Activated CD4-positive, alpha-beta memory T cell treated with anti-CD3 and anti-CD28 coated beads, Interleukin-2, amount 10 ng/mL, durations not matched to agents 7 days and 5 days (primary cell): ENCODE data around the gene DCT. TPM values are rescaled to one million over a fixed set of nuclear protein-coding genes. Genes with fewer than 3 reads are reported as not detected.
"Not testable (repeated sequence)": the region's sequence is repeated elsewhere in the genome, so short reads cannot be mapped to it uniquely, and the experiment has no call there.

Experiments used
- CTCF ChIA-PET: fragments of 350-600 bp; sonication (Branson Sonifier 250); formaldehyde crosslinking; loops from one replicate; lab custom pipeline; 2021; ENCODE audit warnings: antibody characterized with exemption, inconsistent platforms; lab: Charles Lee
- POLR2A ChIA-PET: fragments of 350-600 bp; sonication (Branson Sonifier 250); formaldehyde crosslinking; loops from one replicate; lab custom pipeline; 2021; ENCODE audit warnings: antibody characterized with exemption; lab: Charles Lee
- DNase-seq: peaks from one replicate; pipeline ENCODE4 v3.0.0-alpha.2; 2020
- H3K27ac Mint-ChIP-seq: one replicate; pipeline ENCODE4 v1.8.0; 2021; ENCODE audit warnings: mild to moderate bottlenecking, mixed read lengths
- H3K27me3 Mint-ChIP-seq: one replicate; pipeline ENCODE4 v1.8.0; 2021; ENCODE audit warnings: mixed read lengths
- H3K36me3 Mint-ChIP-seq: one replicate; pipeline ENCODE4 v1.8.0; 2021; ENCODE audit warnings: low read depth, mixed read lengths
- H3K4me1 Mint-ChIP-seq: one replicate; pipeline ENCODE4 v1.8.0; 2021; ENCODE audit warnings: mixed read lengths
- H3K4me3 Mint-ChIP-seq: one replicate; pipeline ENCODE4 v1.8.0; 2021; ENCODE audit warnings: mild to moderate bottlenecking, mixed read lengths
- H3K9me3 Mint-ChIP-seq: one replicate; pipeline ENCODE4 v1.8.0; 2021; ENCODE audit warnings: mixed read lengths
- total RNA-seq, 2 experiments: library from RNA; stranded (reverse); gene quantifications; one replicate each; pipeline ENCODE4 v1.2.3, GENCODE V29; 2021

Gene DCT
- total RNA-seq = under 1 TPM in 1 of 2 experiments, not detected in 1; 0.10 TPM

- H3K27ac Mint-ChIP-seq = no peak within 1 kb of the TSS
- H3K36me3 Mint-ChIP-seq = no peaks in the 10 kb centered on the region
- DNase-seq = no peak
- no peaks in the 10 kb centered on the region for H3K9me3 Mint-ChIP-seq
- ChIA-PET CTCF (no interaction called here), POLR2A (no interaction called here)
- peaks cover 2% of the 10 kb centered on the region for H3K4me1 Mint-ChIP-seq
- H3K4me3 Mint-ChIP-seq = no peak within 1 kb of the TSS
- no peaks in the 10 kb centered on the region for H3K27me3 Mint-ChIP-seq
Measured at GRCh38 chr13:94479616-94480015, at the start of gene DCT. Gene DCT (minus strand): TSS chr13:94479682. CDS start chr13:94479255, 427 bp downstream.

- H3K4me1 Mint-ChIP-seq, H3K9me3 Mint-ChIP-seq, CTCF ChIA-PET, H3K27ac Mint-ChIP-seq, H3K36me3 Mint-ChIP-seq, H3K4me3 Mint-ChIP-seq, H3K27me3 Mint-ChIP-seq, POLR2A ChIA-PET, DNase-seq: not testable (repeated sequence)
Measured at GRCh38 chr13:94526956-94527355, 47.5 kb upstream of the DCT start.

- no peaks in the 10 kb centered on the region for H3K36me3 Mint-ChIP-seq
- no peaks in the 10 kb centered on the region for H3K4me1 Mint-ChIP-seq
- H3K27me3 Mint-ChIP-seq = peaks cover 7% of the 10 kb centered on the region
- ChIA-PET POLR2A (no interaction called here), CTCF (no interaction called here)
- no peak overlapping the region for H3K4me3 Mint-ChIP-seq
- H3K9me3 Mint-ChIP-seq = no peaks in the 10 kb centered on the region
- DNase-seq = no peak
- H3K27ac Mint-ChIP-seq = no peak overlapping the region
Measured at GRCh38 chr13:94525781-94526180, 46.3 kb upstream of the DCT start.

GRCh38 chr13:94524407-94524806, 44.9 kb upstream of the DCT start:
- H3K9me3 Mint-ChIP-seq = no peaks in the 10 kb centered on the region
- ChIA-PET POLR2A (no interaction called here), CTCF (no interaction called here)
- H3K4me1 Mint-ChIP-seq = no peaks in the 10 kb centered on the region
- no peak for DNase-seq
- H3K4me3 Mint-ChIP-seq = no peak overlapping the region
- peaks cover 3% of the 10 kb centered on the region for H3K27me3 Mint-ChIP-seq
- no peaks in the 10 kb centered on the region for H3K36me3 Mint-ChIP-seq
- no peak overlapping the region for H3K27ac Mint-ChIP-seq

- DNase-seq = no peak
- Mint-ChIP-seq H3K27ac (no peak overlapping the region), H3K27me3 (peaks cover 8% of the 10 kb centered on the region), H3K36me3 (no peaks in the 10 kb centered on the region), H3K4me1 (no peaks in the 10 kb centered on the region), H3K4me3 (no peak overlapping the region), H3K9me3 (no peaks in the 10 kb centered on the region)
- ChIA-PET POLR2A (no interaction called here), CTCF (no interaction called here)
Measured at GRCh38 chr13:94520001-94520400, 40.5 kb upstream of the DCT start.

GRCh38 chr13:94516456-94516855, 37.0 kb upstream of the DCT start:
- POLR2A ChIA-PET = no interaction called here
- Mint-ChIP-seq H3K36me3 (no peaks in the 10 kb centered on the region), H3K4me1 (no peaks in the 10 kb centered on the region), H3K9me3 (no peaks in the 10 kb centered on the region), H3K4me3 (no peak overlapping the region), H3K27me3 (peaks cover 8% of the 10 kb centered on the region), H3K27ac (no peak overlapping the region)
- DNase-seq = no peak
- CTCF ChIA-PET = interaction anchor here (0.5 kb wide), 1 partner anchor 61 kb away, joined by 3 read pairs; no protein-coding TSS in a partner anchor

GRCh38 chr13:94515911-94516310, 36.4 kb upstream of the DCT start:
- Mint-ChIP-seq H3K4me3 (no peak overlapping the region), H3K4me1 (no peaks in the 10 kb centered on the region), H3K27ac (no peak overlapping the region), H3K36me3 (no peaks in the 10 kb centered on the region), H3K27me3 (peaks cover 8% of the 10 kb centered on the region), H3K9me3 (no peaks in the 10 kb centered on the region)
- ChIA-PET POLR2A (no interaction called here), CTCF (interaction anchor here (0.6 kb wide), 1 partner anchor 625 kb away, joined by 3 read pairs; no protein-coding TSS in a partner anchor)
- no peak for DNase-seq

GRCh38 chr13:94515374-94515773, 35.9 kb upstream of the DCT start:
- no peaks in the 10 kb centered on the region for H3K4me1 Mint-ChIP-seq
- no peak for DNase-seq
- H3K27ac Mint-ChIP-seq = no peak overlapping the region
- H3K4me3 Mint-ChIP-seq = no peak overlapping the region
- H3K9me3 Mint-ChIP-seq = no peaks in the 10 kb centered on the region
- peaks cover 8% of the 10 kb centered on the region for H3K27me3 Mint-ChIP-seq
- no peaks in the 10 kb centered on the region for H3K36me3 Mint-ChIP-seq
- ChIA-PET CTCF (no interaction called here), POLR2A (no interaction called here)

GRCh38 chr13:94513026-94513425, 33.5 kb upstream of the DCT start:
- Mint-ChIP-seq H3K36me3 (no peaks in the 10 kb centered on the region), H3K27ac (no peak overlapping the region), H3K27me3 (peaks cover 4% of the 10 kb centered on the region), H3K4me1 (no peaks in the 10 kb centered on the region), H3K4me3 (no peak overlapping the region), H3K9me3 (no peaks in the 10 kb centered on the region)
- CTCF ChIA-PET = no interaction called here
- POLR2A ChIA-PET = no interaction called here
- DNase-seq = no peak

GRCh38 chr13:94505730-94506129, 26.2 kb upstream of the DCT start:
- H3K4me1 Mint-ChIP-seq = no peaks in the 10 kb centered on the region
- CTCF ChIA-PET = no interaction called here
- POLR2A ChIA-PET = no interaction called here

GRCh38 chr13:94503851-94504250, 24.4 kb upstream of the DCT start:
- no peaks in the 10 kb centered on the region for H3K9me3 Mint-ChIP-seq
- H3K27me3 Mint-ChIP-seq = peaks cover 1% of the 10 kb centered on the region
- ChIA-PET CTCF (no interaction called here), POLR2A (no interaction called here)
- no peaks in the 10 kb centered on the region for H3K36me3 Mint-ChIP-seq
- H3K27ac Mint-ChIP-seq = no peak overlapping the region
- H3K4me3 Mint-ChIP-seq = no peak overlapping the region
- DNase-seq = no peak
- no peaks in the 10 kb centered on the region for H3K4me1 Mint-ChIP-seq

More at GRCh38 chr13:94505730-94506129, 26.2 kb upstream of the DCT start:
- Mint-ChIP-seq H3K27ac (no peak overlapping the region), H3K27me3 (peaks cover 1% of the 10 kb centered on the region), H3K4me3 (no peak overlapping the region), H3K9me3 (no peaks in the 10 kb centered on the region), H3K36me3 (no peaks in the 10 kb centered on the region)
- DNase-seq = no peak

GRCh38 chr13:94498831-94499230, 19.3 kb upstream of the DCT start:
- ChIA-PET CTCF (interaction anchor here (1.1 to 1.3 kb wide), 2 partner anchors 63 to 657 kb away, joined by 3 read pairs; no protein-coding TSS in a partner anchor), POLR2A (interaction anchor here (0.9 kb wide), 1 partner anchor 51 kb away, joined by 3 read pairs; no protein-coding TSS in a partner anchor)
- not testable (repeated sequence) for H3K36me3 Mint-ChIP-seq, H3K27me3 Mint-ChIP-seq, H3K4me3 Mint-ChIP-seq, DNase-seq, H3K9me3 Mint-ChIP-seq, H3K4me1 Mint-ChIP-seq, H3K27ac Mint-ChIP-seq

- Mint-ChIP-seq H3K9me3 (no peaks in the 10 kb centered on the region), H3K27ac (no peak overlapping the region), H3K36me3 (no peaks in the 10 kb centered on the region), H3K4me3 (no peak overlapping the region), H3K4me1 (no peaks in the 10 kb centered on the region), H3K27me3 (no peaks in the 10 kb centered on the region)
- DNase-seq = no peak
- ChIA-PET CTCF (no interaction called here), POLR2A (no interaction called here)
Measured at GRCh38 chr13:94495806-94496205, 16.3 kb upstream of the DCT start.

GRCh38 chr13:94494026-94494425, 14.5 kb upstream of the DCT start:
- no peaks in the 10 kb centered on the region for H3K36me3 Mint-ChIP-seq
- CTCF ChIA-PET = no interaction called here

More at GRCh38 chr13:94494026-94494425, 14.5 kb upstream of the DCT start:
- Mint-ChIP-seq H3K9me3 (no peaks in the 10 kb centered on the region), H3K4me1 (no peaks in the 10 kb centered on the region), H3K4me3 (no peak overlapping the region), H3K27ac (no peak overlapping the region), H3K27me3 (no peaks in the 10 kb centered on the region)
- POLR2A ChIA-PET = no interaction called here
- no peak for DNase-seq
